GM19023 (cell line): ENCODE results near the gene COQ5.
"Not testable (repeated sequence)": the region's sequence is repeated elsewhere in the genome, so short reads cannot be mapped to it uniquely, and the experiment has no call there.

Experiments used
- ATAC-seq: cut with Tn5 transposase; IDR thresholded peaks from one replicate; pipeline ENCODE4 v1.9.1; 2021; ENCODE audit warnings: mild to moderate bottlenecking, moderate library complexity; ENCODE audit not compliant: unreplicated experiment

COQ5 gene

DNA sequence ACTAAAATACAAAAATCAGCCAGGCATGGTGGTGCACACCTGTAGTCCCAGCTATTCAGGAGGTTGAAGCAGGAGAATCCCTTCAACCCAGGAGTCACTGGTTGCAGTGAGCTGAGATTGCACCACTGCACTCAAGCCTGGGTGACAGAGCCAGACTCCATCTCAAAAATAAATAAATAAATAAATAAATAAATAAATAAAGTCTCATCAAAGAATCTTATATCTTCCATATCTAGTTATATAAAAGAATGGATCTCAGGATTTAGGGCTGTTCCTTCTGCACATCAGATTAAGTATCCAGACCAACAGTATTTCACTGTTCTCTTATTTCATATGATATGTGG is 1.4 kb upstream of the COQ5 start:
- not testable (repeated sequence) for ATAC-seq

DNA sequence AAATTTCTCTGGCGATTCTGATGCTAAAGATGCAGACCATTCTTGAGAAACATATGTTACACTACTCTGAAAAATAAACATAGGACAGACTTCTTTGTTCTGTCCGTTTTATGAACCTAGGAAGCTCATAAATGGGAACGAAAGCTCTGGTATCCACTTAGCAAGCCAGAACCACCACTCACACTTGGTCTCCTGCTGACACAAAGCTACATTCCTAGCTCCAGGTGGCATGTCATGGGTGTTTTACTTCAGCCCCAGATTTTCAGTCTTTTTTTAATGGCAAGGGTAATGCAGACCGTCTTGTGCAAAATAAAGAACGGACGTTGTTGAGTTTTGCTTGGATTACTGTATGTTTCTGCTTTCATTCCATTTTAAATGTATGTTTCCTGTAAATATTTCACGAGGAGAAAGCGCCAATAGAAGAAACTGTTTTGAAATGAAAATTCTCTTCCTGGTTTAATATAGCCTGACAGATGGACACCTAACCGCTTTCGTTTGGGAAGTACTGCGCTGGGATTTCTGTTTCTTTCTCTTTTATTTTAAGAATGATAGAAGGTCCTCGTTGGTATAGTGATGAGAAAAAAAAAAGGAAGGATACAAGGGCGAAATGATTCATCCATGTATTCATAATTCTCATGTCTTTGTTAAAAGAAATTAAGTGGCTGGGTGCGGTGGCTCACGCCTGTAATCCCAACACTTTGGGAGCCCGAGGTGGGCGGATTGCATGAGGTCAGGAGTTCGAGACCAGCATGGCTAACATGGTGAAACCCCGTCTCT is 871 bp upstream of the COQ5 start:
- no peak for ATAC-seq

DNA sequence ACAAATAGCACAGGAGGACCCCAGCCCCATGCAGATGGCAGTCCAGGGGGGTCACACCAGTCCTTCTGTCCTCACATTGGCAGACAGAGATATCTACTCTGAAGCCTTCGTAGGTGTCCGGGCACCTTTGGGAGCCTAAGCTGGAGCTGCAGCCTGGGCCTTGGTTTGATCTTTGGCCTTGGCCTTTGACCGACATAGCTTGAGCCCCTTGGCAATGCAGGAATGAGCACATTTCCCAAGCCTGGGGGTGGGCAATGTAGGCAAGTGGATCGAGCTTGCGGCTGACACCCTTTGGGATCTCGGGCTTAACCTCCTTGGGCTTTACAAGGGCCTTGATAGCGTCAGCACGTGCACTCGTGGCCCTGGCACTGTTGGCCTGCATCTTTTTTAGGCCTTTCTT is 6.4 kb downstream of the COQ5 start:
- no peak for ATAC-seq

GRCh38 chr12:120519324-120519723 is 9.6 kb downstream of the COQ5 start:
- not testable (repeated sequence) for ATAC-seq

- no peak for ATAC-seq
Observed at GRCh38 chr12:120515496-120515895, 13.5 kb downstream of the COQ5 start.

DNA sequence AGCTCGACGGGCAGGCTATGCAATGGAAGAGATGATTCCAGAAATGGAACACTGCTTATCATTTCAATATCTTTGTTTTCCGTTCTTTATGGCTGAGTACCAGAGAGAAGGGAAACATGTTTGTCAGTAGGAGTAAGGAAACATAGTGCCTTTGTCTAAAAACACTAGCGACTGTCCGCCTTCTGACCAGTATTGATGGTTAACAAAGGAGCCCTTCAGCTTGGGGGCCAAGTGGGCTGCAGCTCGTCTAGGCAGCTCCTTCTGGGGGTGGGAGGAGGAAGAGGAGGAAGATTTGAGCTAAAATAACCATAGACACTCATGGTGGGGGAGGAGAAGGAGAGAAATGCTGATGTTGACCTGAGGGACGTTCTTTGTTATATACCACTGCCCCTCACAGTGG is 15.0 kb downstream of the COQ5 start:
- ATAC-seq, result no peak

GRCh38 chr12:120508537-120508936 is 20.4 kb downstream of the COQ5 start:
- no peak for ATAC-seq

DNA sequence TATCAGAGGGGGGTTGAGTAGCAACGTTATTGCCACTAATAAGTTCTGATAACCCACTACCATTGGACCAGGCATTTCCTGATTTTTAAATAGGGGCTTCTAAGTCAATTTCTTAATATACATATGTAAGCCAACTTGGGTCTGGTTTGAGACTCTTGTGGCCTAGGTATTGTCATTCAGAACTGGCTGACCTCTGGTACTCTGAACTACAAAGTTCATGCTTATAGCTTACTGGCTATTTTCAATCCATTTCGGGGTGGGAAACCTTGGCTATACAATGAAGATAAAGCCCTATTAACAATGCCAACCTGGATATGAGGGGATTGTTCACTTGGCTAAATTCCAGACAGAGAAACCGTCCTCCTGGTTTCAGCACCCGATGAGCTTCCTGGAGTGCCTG is 24.4 kb downstream of the COQ5 start:
- no peak for ATAC-seq

DNA sequence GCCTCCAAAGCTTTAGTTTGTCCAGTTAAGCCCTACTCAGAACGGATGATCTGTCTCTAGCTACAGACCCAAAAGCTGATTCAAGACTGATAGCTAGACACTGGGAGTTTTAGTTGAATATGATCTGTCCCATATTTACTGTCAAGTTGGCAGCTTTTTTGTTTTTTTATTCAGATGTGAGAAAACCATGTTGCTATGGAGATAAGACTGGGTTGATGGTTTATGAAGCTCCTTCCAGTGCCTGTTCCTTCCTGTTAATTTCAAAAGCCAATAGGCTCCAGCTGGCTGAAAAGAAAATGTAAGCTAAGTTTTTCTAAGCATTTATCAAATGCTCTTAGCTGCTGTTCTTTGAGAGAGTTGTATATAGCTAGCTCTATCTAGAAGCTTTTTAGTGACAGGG is 28.4 kb downstream of the COQ5 start:
- no peak for ATAC-seq

DNA sequence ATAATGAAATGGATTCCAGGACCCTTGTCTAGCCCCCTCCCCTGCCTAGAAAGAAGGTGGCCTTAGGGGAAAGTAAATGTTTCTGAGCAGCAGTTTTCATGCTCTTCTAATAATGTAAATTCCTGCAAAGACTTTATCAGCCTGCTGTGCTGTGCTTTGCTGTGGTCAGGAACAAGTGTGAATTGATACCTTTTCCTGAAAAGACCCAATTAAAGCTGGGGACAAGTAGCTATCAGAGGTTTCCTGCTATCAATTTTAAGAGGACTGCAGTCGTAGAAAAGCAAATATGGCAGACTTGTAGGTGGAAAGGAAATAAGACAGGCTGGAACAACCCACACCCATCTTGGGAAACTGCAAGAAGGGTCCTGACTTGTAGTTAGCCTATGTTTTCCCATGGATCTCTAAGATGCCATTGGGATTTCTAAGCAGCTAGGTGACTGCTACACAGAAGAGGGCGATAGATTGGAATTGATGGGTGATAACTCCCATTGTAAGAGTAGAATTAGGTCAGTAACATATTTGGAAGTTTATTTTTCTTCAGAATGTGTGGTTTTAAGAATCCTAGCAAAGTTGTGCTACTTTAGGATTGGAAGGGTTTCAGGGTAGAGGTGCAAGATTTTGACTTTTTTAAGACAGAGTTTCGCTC is 30.0 kb downstream of the COQ5 start:
- no peak for ATAC-seq

- ATAC-seq, result no peak
Observed at GRCh38 chr12:120497524-120498150, 31.3 kb downstream of the COQ5 start.

DNA sequence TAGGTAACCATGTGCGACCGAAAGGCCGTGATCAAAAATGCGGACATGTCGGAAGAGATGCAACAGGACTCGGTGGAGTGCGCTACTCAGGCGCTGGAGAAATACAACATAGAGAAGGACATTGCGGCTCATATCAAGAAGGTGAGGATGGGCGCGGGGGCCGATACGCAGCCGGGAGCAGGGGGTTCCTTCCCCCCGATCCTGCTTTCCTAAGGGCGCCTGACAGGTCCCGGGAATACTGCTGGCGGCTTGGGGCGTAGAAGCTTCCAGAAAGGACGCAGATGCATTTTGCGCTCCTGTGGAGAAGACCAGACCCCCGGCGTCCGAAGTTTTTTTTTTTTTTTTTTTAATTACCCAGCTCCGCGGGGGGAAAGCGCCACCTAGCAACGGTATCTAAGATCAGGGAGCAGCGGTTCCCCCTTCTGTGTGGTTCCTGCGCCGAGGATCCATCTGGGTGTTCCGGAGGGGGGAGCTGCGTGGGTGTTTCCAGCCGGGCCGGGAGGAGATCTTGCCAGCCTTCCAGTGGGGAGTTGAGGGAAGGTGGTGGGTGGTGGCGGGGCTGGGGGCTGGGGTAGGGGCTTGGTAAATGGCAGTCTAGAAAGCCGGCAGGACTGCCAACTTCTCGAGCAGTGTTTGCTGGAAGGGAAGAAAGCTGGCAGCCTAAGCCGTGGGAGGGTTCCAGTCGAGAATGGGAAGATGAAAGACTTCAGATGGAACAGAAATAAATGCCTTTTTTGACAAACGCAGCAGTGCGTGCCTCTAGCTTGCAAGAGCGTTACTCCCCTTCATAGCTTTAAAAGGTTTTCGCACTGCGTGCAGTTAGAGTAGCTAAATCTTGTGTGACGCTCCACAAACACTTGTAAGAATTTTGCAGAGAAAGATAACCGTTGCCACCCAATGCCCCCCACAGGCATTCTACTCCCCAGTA is 32.3 kb downstream of the COQ5 start:
- peak; percentile 4 for ATAC-seq

GRCh38 chr12:120495731-120496412 is 33.1 kb downstream of the COQ5 start, which contains the start of gene DYNLL1:
TSS of gene DYNLL1 (plus strand) at chr12:120496113. CDS start at chr12:120496422, 309 bp downstream.
- ATAC-seq, result peak; percentile 91

GRCh38 chr12:120495186-120495730 is 33.7 kb downstream of the COQ5 start:
- ATAC-seq, result peak; percentile 24

GRCh38 chr12:120490833-120491512 is 38.0 kb downstream of the COQ5 start:
- ATAC-seq, result no peak

- ATAC-seq, result no peak
Observed at GRCh38 chr12:120490325-120490724, 38.6 kb downstream of the COQ5 start.

- ATAC-seq, result no peak
Observed at GRCh38 chr12:120489018-120489417, 39.9 kb downstream of the COQ5 start.

GRCh38 chr12:120488057-120488640 is 40.8 kb downstream of the COQ5 start:
- ATAC-seq, result no peak

GRCh38 chr12:120487552-120487951 is 41.4 kb downstream of the COQ5 start:
- ATAC-seq, result not testable (repeated sequence)
